Tibial nerve (tissue), 4 donors: ENCODE measurements around the gene MICU1.

ENCODE experiments used
- CTCF ChIP-seq, 5 experiments: fragments of 200-600 bp in 3 of 5; fragments of 450-650 bp in 2 of 5; sonication (generic) in 3 of 5; IDR thresholded peaks; one replicate each; pipeline ENCODE4 v1.5.1; 2016 to 2019; ENCODE audit warnings: antibody characterized with exemption in 5 of 5, mild to moderate bottlenecking in 3 of 5, moderate library complexity in 2 of 5
- EP300 ChIP-seq, 2 donors: sonication (generic); formaldehyde crosslinking; IDR thresholded peaks; one replicate each; pipeline ENCODE4 v1.6.1; 2017; ENCODE audit warnings: antibody characterized with exemption in 2 of 2, mild to moderate bottlenecking in 1 of 2
- POLR2A ChIP-seq, 2 donors: fragments of 450-650 bp; IDR thresholded peaks; one replicate each; pipeline ENCODE4 v1.6.1; 2017; ENCODE audit warnings: antibody characterized with exemption in 2 of 2, mild to moderate bottlenecking in 2 of 2, moderate library complexity in 2 of 2

- no peak for TF ChIP-seq POLR2A (IDR thresholded peaks at IDR 0.05)
- no peak for TF ChIP-seq CTCF (IDR thresholded peaks at IDR 0.05)
- TF ChIP-seq EP300 (IDR thresholded peaks at IDR 0.05): no peak
These were observed 200.7 kb downstream of the MICU1 start for GRCh38 chr10:72425133-72425532.
